AG20443 (cell line): Measurements from ENCODE around the gene ASPRV1.
"Not testable (repeated sequence)": the region's sequence is repeated elsewhere in the genome, so short reads cannot be mapped to it uniquely, and the experiment has no call there.

Experiments
- DNase-seq: peaks from one replicate; pipeline ENCODE4 v3.0.0; 2012; ENCODE audit warnings: low spot score, mixed read lengths

The ASPRV1 gene

DNA sequence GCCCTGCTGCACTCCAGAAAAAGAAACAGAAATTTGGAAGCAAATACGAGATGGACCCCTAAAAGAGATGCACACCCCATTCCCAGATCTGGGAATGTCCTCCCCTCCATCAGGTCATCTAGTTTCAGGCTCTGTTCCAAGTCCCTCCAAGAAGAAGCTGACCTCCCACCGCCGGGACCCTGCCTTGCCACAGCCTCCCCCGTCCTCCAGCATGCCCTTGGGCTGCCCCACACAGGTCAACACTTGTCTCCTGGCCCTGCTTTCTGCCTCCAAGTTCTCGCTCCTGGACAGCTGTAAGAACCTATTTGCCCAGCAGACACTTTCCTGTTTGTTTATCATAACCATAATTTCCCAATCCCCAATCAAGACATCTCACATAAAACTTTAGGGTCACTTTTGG lies 2.0 kb downstream of the ASPRV1 start:
- no peak for DNase-seq

- DNase-seq = no peak
These were observed 3.0 kb downstream of the ASPRV1 start for GRCh38 chr2:69958480-69958879.

- no peak for DNase-seq
These were observed 3.5 kb downstream of the ASPRV1 start for GRCh38 chr2:69957965-69958364.

GRCh38 chr2:69956475-69956979 lies 4.9 kb downstream of the ASPRV1 start:
- no peak for DNase-seq

DNA sequence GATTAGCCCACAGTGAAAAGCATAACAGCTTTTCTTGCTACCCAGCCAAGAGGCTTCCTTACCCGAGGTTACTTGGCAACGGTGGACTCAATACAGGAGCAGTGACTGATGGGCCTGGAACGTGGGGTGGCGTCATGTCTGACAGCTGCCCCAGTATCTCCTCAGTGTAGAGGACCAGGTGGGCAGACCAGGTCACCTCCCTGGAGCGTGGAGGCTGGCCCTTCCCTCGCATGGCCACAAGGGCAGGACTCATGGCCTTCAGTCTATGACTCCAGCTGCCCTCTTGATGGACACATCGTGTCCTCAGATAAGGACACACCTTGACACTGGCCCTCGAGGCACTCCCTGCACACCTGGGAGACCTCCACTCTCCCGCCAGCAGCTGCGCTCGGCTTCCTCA lies 6.4 kb downstream of the ASPRV1 start:
- no peak for DNase-seq

DNA sequence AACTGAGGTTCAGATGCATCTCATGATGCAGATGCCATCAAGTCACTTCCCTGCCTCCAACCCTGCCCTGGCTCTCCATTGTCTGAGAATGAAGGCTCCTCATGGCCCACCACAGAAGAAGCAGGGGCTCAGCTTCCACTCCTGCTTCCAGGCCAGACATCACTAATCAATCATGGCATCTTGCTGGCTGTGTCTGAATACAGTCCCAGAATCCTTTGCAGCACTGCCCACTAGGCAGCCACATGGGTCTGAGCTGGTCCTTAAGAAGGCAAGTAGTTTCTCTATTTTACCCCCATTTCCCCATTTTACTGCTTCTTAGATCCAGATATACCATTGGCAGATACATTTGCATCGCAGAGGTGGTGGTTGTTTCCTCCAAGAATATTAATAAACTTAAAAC lies 7.3 kb downstream of the ASPRV1 start:
- no peak for DNase-seq

DNA sequence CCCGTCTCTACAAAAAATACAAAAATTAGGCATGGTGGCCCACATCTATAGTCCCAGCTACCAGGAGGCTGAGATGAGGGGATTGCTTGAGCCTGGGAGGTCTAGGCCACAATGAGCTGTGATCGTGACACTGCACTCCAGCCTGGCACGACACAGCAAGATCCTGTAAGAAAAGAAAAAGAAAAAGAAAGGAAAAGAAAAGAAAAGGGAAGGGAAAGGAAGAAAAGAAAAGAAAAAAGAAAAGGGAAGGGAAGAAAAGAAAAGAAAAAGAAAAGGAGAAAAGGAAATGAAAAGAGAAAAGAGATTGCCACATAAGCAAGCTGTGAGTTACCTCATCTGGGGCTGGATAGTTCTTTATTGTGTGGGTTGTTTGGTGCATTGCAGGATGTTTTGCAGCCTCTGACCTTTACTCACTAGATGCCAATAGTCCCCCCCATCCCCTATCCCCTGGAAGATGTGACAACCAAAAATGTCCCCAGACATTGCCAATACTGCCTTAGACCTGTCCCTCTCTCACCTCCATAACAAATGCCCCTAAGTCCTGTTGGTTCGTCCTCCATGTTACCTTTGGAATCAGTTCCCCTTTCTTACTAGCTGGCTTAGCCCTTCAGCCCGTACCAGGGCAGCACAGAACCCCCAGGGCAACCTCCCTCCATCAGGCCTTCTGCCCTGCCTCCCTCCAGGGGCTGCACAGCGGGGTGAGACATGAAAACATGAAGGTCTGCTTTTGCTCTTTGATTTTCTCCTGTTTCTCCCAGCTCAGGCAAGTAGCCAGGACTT lies 8.9 kb downstream of the ASPRV1 start:
- DNase-seq = no peak

- DNase-seq = not testable (repeated sequence)
These were observed 10.8 kb downstream of the ASPRV1 start for GRCh38 chr2:69950671-69951070.

- DNase-seq = no peak
These were observed 11.2 kb downstream of the ASPRV1 start for GRCh38 chr2:69950241-69950640.

DNA sequence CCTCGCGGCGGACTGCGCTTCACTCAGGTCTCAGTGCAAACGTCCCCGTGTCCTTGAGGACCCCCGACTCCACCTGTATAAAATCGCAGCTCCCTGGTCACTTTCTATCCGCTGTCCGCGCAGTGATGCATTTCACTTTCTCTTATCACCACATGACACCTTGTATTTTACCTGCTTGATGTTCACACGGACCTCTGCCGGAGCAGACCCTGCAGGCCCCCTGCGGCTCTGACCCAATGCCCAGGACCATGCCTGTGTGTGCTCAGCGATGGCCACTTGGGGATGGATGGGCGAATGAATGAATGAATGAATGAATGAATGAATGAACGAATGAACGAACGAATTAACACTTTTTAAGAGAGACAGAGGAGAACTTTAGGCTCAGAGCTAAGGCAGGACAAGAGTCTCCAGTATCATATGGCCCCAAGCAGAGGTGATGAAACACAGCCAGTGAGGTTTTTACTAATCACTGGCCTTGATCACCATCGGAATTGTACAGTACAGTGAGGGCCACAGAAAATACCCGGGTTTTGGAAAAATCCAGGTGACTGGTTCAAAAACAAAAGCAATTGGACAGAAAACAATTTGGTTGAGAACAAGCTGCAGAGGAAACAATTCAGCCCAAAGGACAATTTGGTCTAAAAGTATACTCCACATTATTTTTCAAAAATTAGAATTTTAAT lies 12.3 kb downstream of the ASPRV1 start:
- no peak for DNase-seq

DNA sequence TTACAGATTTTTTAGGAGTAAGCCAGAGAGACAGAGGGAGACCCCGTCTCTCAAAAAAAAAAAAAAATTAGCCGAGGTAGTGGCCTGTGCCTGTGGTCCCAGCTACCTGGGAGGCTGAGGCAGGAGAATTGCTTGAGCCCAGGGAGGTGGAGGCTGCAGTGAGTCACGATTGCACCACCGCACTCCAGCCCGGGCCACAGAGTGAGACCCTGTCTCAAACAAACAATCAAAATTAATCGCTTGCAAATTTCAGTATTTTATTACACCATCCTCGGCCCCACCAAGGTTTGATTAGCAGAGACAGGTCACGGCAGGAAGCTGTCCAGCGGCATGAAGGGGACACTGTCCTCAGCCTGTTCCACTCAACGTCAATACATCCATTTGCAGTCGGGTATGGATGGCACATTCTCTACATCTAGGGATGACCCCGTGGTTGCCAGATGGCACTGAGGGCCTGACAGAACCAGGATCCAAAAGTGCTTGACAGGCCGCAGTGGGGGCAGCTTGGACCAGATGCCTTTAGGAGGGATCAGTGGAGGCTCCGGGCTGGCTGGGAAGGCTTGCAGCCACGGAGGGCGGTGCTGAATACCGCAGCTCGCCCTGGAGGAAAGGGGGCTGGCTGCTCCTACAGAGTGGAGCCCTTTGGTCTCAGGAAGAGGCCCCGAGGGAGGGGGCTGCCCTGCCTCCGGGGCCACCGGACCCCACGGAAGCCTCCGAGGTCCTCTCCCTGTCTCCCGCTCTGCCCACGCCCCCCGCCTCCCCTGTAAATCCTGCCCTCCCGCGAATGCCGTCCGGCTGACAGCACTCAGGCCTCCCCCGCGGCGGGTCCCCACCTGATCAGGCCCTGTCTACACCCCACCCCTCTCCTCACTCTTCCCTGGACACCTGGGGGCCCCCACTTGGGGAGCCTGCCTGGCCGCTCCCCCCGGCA lies 13.1 kb downstream of the ASPRV1 start:
- DNase-seq = peak; percentile 66

- DNase-seq = no peak
These were observed 14.0 kb downstream of the ASPRV1 start for GRCh38 chr2:69947325-69947931.

DNA sequence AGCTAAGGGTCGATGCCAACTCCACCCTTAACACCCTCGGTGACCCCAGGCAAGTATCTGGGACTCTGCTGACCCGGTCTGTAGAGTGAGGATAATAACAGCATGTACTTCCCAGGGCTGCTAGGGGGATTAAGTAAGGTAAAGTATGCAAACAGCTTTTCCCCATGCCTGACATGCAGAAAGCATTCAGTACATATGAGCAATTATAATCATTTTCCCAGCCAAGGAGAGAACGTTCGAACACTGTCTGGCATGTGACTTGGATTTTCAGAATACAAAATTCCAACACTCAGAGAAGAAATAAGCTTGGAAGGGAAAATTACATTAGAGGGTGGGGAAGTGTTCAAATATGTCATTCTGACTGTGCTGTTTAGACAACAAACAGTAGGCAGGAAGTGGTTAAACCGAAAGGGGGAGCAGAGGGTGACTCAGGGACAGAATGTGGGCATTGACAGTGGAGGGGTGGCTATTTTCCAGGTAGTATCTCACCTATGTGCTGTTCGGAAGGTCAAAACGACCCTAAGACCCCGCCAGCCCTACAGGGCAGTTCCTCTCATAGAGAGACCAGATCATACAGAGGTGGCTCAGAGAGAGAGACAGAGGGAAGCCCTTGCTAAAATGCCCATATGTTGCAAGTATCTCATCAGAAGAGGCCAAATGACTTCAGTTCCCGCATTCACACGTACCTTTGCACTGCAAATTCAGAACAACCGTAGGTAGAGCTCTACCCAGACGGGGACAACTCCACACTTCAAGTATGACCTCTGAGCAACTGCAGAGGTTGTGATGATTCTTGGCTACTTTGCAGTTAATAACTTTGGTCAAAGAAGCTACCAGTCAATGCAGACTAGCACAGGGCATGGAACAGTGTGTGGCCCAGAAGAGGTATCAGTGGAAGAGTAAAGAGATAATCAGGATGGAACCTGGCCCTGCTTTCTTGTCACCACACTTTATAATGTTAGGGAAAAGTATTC lies 14.8 kb downstream of the ASPRV1 start:
- DNase-seq = peak; percentile 49

- DNase-seq = no peak
These were observed 15.5 kb downstream of the ASPRV1 start for GRCh38 chr2:69945941-69946340.

DNA sequence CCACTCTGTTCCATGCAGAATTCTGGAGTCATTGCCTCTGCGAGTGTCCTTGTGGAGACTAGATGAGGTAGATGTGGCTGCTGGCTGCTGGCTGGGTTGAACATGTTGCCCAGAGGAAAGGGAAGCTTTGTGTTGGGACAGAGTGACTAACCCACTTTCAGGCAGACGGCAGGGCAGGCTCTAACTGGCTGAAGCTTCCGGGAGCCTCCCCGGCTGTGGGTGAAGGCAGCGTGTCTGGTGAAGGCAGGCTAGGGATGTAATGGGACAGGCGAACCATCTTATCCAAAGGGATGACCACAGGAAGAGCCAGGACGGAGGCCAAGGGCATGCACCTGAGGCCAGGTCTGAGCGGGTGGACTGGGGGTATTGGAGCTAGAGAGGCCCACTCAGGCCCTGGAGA lies 16.0 kb downstream of the ASPRV1 start:
- peak; percentile 23 for DNase-seq

- no peak for DNase-seq
These were observed 16.7 kb downstream of the ASPRV1 start for GRCh38 chr2:69944756-69945155.

DNA sequence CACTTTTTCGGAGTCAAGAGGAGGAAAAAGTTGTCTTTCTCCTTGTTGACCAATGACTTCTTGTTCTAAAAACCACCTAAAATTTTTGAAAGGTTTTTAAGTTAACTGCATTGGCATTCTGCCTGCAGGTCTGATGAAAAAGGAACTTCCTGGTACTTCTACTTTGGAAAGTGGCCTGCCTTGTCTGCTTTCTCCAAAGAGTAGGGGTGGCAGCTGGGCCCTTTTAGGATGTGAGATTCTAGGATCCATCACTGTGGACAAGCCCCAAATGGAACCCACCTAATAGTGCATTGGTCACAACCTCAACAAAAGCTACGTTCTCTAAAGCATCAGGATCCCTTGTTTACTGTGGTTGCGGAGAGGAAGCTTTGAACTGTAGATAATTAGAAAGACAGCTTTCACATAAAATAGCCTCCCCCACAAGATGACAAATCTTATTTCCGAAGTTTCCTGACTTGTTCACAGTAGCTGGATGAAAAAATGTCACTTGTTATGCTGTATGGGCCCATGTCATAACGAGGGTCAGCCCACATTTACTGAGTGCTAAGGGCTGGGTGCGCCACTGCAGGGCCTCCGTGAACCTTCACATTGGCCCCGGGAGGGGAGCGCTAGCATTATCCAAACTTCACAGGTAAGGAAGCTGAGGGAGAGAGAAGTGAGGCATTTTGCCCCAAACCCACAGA lies 17.4 kb downstream of the ASPRV1 start:
- DNase-seq = no peak

- DNase-seq = no peak
These were observed 18.2 kb downstream of the ASPRV1 start for GRCh38 chr2:69943000-69943842.

DNA sequence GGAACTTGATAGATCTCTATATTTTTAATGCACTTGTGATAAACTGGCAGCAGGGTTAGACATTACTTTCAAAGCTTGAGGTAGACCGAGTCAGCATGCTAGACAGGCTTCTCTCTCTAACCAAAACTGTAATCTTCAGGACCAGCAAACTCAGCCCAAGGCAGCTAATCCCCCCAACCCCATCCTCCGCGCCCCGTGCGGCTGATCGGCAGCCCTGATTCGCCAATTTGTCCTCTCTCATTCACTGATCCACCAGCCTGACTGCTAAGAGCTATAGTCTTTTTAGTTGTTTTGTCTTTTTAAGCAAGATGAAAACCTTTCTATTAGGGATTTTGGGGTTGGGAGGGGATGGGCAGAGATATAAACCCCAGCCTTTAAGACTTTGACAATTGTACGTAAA lies 20.7 kb downstream of the ASPRV1 start:
- no peak for DNase-seq
